HG03354 (cell line): ENCODE data around the gene MYEF2.

Experiments used
- ATAC-seq: cut with Tn5 transposase; IDR thresholded peaks from one replicate; pipeline ENCODE4 v1.9.1; 2021; ENCODE audit warnings: mild to moderate bottlenecking; ENCODE audit not compliant: unreplicated experiment, poor library complexity, severe bottlenecking

MYEF2 gene, protein sequence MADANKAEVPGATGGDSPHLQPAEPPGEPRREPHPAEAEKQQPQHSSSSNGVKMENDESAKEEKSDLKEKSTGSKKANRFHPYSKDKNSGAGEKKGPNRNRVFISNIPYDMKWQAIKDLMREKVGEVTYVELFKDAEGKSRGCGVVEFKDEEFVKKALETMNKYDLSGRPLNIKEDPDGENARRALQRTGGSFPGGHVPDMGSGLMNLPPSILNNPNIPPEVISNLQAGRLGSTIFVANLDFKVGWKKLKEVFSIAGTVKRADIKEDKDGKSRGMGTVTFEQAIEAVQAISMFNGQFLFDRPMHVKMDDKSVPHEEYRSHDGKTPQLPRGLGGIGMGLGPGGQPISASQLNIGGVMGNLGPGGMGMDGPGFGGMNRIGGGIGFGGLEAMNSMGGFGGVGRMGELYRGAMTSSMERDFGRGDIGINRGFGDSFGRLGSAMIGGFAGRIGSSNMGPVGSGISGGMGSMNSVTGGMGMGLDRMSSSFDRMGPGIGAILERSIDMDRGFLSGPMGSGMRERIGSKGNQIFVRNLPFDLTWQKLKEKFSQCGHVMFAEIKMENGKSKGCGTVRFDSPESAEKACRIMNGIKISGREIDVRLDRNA

DNA sequence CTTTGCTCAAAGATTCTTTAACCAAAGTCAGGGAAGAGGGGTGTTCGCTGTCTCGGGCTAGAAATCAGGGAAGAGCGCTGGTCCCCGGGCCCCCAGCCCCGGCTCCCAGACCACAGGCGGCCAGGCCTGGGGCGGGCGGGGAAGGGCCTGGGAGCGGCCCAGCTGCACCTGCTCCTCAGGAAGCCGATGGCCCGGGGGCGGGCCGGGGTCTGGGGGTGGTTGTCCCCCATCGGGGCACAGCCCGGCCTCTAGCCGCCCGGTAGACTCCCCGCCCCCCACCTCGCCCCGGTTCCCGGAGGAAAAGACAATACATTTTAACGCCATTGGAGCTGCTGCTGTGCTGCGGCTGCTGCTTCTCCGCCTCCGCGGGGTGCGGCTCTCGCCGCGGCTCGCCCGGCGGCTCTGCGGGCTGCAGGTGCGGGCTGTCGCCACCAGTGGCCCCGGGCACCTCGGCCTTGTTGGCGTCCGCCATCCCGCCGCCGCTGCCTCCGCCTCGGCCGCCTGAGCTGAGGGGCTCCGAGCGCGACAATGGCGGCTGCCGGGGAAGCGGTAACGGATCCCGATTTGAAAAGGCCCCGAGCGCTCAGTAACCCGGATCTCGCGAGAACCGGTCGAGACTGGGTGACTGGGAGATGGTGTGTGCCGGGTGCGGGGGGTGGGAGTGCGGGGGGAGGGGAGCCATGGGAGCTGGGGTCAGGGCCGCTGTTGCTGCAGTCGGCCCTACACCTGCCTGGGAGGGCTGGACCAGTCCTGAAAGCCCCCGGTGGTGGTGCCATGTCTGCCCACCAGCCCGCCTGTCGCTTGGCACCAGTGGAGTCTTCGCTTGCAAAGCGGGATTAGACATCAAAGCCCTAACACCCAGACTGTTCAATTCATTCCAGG is at the start of gene MYEF2:
Gene MYEF2 (minus strand): TSS at position 530 of the 882 bp plus-strand sequence. CDS start 58 bp downstream, at position 472.
- ATAC-seq: peak; percentile 83

- ATAC-seq: no peak
Measured at GRCh38 chr15:48225771-48226170, 47.7 kb upstream of the MYEF2 start.

DNA sequence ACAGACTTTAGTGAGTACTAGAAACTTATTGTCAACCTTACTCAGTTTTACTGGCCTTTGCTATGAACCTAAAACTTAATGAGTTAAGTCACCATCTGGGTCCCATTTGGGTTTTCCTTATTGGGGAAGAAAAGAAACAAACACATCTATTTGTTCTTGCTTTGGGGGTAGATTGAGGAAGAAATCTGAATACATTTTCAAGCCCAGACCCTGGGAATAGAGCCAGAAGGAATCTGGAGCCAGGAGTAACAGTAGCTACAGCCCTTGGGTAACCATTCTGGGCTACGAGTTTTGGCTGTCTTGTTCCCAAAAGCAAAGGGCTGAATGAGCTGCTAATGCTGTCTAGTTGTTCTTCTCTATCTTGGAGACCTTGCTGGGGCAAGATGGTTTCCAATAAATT is 44.5 kb upstream of the MYEF2 start:
- ATAC-seq: no peak

DNA sequence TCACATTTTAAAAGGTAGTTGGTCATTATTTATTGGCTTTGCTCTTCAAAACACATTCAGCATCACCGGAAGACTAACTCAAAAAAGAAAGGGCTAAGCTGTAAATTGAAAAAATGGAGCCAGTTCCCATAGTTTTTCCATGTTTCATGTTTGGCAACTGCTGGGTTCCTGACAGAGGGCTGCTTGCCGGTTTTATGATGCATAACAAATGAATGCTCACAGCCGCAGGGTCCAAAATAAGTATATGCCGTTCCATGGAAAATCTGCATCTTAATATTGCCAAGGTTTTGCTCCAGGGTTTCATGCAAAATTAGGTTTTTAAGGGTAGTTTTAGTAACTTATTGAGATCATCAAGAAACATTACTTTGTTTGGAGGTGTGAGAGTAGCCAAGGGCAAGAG is 43.8 kb upstream of the MYEF2 start:
- no peak for ATAC-seq

DNA sequence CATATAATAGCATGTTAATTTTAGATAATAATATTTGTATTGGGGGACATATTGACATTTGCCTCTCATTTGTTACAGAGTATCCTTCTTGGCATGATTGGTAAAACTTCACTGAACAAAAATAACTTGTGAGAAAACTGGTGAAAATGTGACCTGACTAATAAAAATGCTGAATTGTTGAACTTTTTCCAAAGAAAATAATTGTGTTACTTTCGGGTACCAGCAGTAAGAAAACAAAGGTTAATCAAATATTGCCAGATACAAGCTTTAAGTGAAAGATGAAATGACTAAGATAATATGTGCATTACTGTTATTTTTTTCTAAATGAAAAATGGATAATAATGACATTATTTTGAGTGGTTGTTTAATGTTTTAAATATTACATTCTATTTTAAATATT is 43.2 kb upstream of the MYEF2 start:
- ATAC-seq: no peak

GRCh38 chr15:48205981-48206380 is 27.9 kb upstream of the MYEF2 start, which contains the start of gene SLC12A1:
Gene SLC12A1 (plus strand): TSS chr15:48206302. CDS start chr15:48207720, 1,418 bp downstream.
- no peak for ATAC-seq

- ATAC-seq: no peak
Measured at GRCh38 chr15:48202068-48202467, 24.0 kb upstream of the MYEF2 start.

- no peak for ATAC-seq
Measured at GRCh38 chr15:48191574-48192225, 13.6 kb upstream of the MYEF2 start, which contains the start of gene CTXN2. Gene CTXN2 (plus strand): TSS chr15:48191665. CDS start chr15:48201301, 9,636 bp downstream.

DNA sequence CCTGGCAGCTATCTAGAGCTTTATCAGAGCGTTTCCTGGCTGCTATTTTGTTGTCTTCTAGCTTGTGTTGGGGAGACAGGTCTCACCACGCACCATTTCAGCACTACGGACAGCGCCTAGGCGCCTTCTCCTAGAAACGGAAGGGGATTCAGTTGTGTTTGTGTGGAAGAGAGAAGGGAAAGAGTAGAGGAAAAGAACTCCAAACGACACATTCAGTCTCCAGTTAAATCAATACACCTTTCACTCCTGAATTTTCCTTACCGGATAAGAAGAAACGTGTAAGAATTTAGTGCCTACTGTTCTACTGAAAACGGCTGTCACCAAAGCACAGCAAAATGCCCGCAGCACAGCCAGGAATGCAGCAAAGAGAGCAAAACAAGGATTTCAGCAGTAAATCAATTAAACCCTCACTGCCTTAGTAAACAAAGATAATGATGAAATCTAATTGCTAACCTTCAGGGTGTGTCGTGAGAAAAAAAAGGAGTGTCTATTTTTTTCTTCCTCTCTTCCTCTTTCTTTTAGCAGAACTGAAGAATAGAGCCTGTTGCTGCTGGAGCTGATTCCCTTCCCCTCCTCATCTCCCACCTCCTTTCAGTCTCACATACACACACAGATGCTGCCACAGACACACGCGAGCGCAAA is 13.0 kb upstream of the MYEF2 start:
- ATAC-seq: no peak

DNA sequence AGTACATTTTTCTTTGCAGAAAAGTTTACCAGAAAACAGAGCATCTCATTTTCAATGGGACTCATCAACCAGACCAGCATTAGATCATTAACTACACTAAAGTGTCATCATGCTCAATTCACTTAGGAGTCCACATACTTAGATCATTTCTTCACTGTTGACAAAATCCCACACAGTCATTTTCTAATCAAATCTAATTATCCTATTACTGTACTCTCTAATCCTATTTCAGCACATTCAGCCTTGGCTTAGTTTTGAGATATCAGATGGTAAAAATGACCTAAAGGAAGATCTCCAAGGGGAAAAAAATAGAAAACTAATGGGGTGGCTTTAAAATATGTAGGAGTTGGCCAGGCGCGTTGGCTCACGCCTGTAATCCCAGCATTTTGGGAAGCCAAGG is 8.2 kb upstream of the MYEF2 start:
- ATAC-seq: no peak

GRCh38 chr15:48185529-48185928 is 7.4 kb upstream of the MYEF2 start:
- ATAC-seq: no peak

DNA sequence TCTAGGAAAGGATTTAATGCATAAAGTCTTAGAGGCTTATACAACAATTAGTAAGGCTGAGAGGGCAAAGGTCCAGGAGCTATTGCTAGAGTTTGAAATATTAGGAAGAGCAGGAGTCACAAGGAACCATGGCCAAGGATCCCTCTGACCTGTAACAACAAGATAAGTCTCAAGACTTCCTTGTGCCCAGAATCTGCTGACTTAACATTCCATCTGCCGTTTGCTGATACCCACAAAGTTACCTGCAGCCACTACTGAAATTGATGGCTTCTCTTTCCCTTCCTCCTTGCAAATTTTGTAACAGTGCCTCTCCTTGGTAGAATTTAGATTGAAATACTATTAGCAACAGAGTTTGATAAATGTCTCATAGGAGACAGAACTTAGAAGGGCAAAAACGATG is 4.7 kb upstream of the MYEF2 start:
- ATAC-seq: no peak

DNA sequence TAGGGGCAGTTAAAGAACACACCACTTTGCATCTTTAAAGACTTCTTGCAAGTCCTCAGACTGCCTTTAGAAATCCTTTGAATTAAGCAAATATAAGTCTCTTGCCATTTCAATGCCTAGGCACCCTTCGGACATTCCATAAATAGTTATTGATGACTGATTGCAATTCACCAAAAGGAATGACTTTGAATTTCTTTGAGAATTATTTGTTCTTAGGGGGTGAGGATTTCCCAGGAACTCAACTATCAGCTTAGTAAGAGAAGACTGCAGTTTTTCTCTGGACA is 495 bp upstream of the MYEF2 start:
- no peak for ATAC-seq

DNA sequence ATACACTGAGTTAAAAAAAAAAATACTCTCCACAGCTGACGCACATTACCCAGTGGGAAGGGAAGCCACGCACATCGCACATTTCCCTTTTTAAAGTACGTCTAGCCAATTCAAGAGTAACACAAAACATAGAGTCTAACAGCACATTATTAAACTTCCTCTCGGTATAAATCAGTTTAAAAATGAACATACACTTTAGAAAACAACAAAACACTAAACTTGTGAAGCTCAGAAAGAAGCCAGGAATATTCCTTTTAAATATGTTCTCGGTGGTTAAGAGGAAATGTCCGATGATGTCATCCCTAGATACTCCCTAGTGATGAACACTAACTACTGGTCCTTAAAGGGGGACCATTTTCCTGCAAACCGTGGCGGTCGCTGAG is 721 bp downstream of the MYEF2 start:
- ATAC-seq: peak; percentile 69

DNA sequence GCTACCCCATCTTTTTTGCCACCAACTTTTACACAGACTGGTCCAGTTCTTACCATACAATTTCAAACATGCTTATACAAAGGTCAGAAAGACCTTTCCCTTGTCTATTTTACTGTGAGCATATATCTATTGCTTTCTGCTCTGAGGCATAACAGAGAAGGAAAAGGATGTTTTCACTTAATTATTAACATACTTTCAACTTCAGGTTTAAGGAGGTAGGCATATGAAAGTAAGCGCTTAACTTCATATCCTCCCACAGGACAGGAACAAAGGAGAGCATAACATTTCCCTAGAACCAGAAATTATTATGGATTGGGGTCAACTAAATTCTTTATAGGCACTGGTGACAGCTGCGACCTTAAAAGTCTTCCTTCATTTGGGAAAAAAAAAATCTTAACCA is 1.1 kb downstream of the MYEF2 start:
- peak; percentile 41 for ATAC-seq

- ATAC-seq: no peak
Measured at GRCh38 chr15:48176112-48176511, 2.0 kb downstream of the MYEF2 start.

DNA sequence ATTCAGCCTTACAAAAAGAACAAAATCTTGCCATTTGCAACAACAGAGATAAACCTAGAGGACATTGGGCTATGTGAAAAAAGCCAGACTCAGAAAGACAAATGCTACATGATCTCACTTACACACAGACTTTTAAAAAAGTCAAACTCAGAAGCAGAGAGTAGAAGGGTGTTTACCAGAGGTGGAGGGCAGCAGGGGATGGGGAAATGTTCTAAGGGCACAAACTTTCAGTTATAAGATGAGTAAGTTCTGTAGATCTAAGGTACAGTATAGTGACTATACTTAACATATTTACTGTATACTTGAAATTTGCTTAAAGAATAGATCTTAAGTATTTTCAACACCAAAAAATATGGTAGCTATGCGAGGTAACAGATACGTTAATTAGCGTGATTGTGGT is 3.0 kb downstream of the MYEF2 start:
- no peak for ATAC-seq

DNA sequence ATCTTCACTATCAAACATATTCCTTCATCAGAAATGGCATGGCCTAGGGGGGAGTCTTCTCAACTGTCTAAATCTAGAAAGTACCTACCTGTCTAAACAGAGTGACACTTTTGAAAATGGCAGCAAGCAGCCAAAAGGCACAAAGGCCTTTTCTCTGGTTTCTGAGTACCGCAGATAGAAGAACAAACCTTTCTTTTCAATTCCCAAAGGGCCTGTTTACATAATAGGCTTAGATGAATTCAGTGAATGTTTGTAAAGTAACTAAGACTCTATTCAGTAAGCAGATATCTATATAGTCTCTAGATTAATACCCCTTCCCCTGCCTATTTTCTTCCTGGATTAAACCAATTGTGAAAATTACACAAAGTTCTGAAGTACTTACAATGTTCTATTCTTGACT is 7.1 kb downstream of the MYEF2 start:
- no peak for ATAC-seq

GRCh38 chr15:48168616-48169015 is 9.5 kb downstream of the MYEF2 start:
- no peak for ATAC-seq

GRCh38 chr15:48153526-48153925 is 24.6 kb downstream of the MYEF2 start:
- ATAC-seq: peak; percentile 73
